Stimulated activated CD8-positive, alpha-beta memory T cell treated with anti-CD3 and anti-CD28 coated beads, Interleukin-12 subunit alpha, Interleukin-12 subunit beta, amount 100 ng/mL, for 24 hours (primary cell): ENCODE results near the gene RERE.
"Not testable (repeated sequence)": the region's sequence is repeated elsewhere in the genome, so short reads cannot be mapped to it uniquely, and the experiment has no call there.

Experiments used
- DNase-seq: peaks from one replicate; pipeline ENCODE4 v3.0.0-alpha.2; 2020; ENCODE audit errors: extremely low read depth

Gene RERE

GRCh38 chr1:8381618-8382017, 435.8 kb downstream of the RERE start:
- no peak for DNase-seq

DNA sequence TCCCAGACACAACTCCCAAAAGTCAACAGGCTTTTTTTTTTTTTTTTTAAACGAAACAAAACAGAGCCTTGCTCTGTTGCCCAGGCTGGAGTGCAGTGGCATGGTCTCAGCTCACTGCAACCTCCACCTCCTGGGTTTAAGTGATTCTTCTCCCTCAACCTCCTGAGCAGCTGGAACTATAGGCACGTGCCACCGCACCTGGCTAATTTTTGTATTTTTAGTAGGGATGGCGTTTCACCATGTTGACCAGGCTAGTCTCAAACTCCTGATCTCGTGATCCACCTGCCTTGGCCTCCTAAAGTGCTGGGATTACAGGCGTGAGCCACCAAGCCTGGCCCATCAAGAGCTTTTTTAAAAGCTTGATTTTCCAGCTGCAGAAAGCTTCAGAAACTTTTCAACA, 437.1 kb downstream of the RERE start:
- DNase-seq: not testable (repeated sequence)

DNA sequence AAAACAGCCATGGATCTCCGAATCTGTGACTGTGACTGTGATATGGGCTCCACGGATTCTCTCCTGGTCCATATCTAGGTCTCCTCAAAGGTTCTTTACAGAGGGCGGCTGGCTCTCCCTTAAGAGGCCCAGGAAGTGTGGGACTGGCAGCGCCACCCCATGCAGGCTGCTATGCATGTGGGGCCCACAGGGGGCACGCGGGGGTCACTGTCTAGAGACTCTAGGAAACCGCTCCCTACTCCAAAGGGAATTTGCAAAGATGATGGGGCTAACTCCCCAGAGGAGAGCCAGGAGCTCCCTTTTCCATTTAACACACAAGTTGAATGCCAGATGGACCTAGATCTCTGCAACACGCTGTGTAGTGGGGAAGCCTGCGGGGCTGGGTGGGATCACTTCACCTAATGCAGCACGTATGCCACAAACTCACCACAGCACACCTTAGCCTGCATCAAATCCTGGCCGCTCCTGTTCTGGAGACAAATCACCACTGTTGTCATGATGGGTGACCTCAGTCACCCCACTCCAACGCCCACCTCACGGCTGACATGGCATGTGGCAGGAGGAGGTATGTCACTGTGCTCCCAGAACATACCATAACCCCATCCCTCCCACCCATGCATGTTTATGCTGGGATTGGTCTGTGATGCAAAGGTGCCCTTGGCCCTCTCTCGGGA, 437.8 kb downstream of the RERE start:
- DNase-seq: no peak

- no peak for DNase-seq
Observed at GRCh38 chr1:8378981-8379470, 438.4 kb downstream of the RERE start.

DNA sequence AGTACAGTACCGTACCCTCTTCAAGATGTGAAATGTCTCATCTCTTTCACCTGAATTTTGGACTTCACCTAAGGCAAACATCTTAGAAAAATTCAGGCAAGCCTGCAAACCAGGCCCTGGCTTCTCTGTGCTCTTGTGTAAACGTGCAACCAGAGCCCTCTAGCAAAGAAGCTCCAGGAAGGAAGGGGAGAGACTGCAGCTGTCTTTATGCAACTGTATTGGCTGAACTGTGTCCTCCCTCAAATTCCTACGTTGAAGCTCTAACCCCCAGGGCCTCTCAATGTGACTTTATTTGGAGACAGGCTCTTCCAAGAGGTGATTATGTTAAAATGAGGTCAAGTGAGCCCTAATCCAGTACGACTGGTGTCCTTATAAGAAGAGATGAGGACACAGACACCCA, 439.3 kb downstream of the RERE start:
- DNase-seq: no peak

DNA sequence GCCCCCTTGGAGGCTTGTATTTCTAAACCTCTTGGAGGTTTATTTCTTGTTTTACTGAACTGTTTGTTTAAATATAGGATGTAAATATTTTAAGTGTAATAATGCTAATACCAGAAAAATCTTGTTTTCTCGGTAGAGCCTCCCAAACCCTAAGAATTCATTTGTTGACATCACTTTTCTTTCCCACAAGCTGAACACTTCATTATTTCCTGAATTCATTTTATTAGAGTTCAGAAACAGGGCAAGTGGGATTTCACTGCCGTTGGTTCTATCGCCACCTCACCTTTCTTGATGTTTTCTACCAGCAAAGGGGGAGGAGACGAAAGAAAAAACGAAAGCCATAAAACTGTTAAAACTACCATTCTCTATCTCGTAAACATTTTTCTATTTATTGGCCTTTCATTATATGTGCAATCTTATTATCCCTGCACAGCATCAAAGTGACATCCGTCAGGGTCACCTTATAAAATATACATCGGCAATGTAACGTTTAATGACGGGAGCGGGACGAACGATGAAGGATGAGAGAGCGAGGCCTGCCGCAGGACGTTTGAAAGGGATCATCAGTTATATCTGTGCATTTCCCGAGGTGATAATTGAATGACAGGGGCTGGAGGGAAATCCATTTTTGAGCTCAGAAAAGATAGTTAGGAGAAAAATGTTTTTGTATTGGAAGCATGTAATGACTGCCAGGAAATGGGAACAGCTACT, 440.0 kb downstream of the RERE start:
- no peak for DNase-seq

GRCh38 chr1:8376358-8376840, 441.0 kb downstream of the RERE start:
- no peak for DNase-seq

- no peak for DNase-seq
Observed at GRCh38 chr1:8374812-8375211, 442.6 kb downstream of the RERE start.

GRCh38 chr1:8374356-8374755, 443.1 kb downstream of the RERE start:
- no peak for DNase-seq

DNA sequence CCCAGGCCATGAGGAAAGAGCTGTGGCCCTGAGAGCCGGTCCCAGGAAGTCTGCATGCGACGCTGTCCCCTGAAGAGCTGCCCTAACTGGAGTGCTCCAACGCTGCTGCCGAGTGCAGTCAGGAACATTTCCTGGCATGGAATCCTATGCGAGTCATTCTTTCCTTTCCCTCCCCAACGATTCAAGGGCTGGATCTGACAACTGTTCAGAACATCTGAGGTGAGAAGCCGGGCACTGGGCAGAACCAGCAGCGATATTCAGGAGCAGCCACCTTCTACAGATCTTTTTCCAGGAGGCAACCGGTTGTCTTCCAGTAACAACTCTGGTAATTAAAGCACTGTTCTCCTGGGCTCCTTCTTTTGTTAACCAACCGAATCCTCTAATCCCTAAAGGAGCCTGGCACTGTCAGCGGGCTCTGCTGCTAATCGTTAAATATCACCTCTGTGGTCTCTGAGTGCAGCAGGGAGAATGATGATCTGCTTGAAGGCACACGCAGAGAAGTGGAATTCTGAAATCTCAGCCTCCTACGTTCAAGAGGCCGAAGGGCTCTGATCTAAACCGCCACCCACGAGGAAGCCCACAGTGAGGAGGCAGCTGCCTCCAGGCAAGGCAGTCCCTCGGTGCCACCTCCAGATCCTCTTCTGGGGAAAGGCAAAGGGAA, 443.7 kb downstream of the RERE start:
- no peak for DNase-seq

- DNase-seq: no peak
Observed at GRCh38 chr1:8373125-8373524, 444.3 kb downstream of the RERE start.

GRCh38 chr1:8371372-8371991, 446.0 kb downstream of the RERE start:
- DNase-seq: no peak

DNA sequence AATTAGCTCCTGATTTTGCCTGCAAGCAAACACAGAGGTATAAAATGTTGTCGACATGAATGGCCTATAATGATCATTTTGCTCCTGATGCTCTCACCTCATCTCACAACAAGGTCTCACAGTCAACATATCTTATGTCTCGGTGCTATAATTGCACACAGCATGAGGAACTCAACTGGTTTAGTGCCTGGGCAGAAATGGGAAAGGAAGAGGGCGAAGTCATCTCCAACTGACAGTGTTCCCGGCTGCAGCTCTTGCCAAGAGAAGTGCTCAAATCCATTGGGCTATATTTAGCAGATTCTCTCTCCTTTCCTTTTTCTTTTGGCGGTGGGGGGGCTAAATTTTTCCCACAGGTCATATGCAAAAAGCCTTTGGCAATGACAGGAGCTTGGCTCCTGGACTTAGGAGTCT, 446.5 kb downstream of the RERE start:
- DNase-seq: no peak

- DNase-seq: no peak
Observed at GRCh38 chr1:8370046-8370881, 447.2 kb downstream of the RERE start.

- DNase-seq: no peak
Observed at GRCh38 chr1:8368956-8369639, 448.3 kb downstream of the RERE start.

GRCh38 chr1:8367571-8368194, 449.8 kb downstream of the RERE start:
- DNase-seq: no peak

- DNase-seq: no peak
Observed at GRCh38 chr1:8365661-8366362, 451.6 kb downstream of the RERE start.

DNA sequence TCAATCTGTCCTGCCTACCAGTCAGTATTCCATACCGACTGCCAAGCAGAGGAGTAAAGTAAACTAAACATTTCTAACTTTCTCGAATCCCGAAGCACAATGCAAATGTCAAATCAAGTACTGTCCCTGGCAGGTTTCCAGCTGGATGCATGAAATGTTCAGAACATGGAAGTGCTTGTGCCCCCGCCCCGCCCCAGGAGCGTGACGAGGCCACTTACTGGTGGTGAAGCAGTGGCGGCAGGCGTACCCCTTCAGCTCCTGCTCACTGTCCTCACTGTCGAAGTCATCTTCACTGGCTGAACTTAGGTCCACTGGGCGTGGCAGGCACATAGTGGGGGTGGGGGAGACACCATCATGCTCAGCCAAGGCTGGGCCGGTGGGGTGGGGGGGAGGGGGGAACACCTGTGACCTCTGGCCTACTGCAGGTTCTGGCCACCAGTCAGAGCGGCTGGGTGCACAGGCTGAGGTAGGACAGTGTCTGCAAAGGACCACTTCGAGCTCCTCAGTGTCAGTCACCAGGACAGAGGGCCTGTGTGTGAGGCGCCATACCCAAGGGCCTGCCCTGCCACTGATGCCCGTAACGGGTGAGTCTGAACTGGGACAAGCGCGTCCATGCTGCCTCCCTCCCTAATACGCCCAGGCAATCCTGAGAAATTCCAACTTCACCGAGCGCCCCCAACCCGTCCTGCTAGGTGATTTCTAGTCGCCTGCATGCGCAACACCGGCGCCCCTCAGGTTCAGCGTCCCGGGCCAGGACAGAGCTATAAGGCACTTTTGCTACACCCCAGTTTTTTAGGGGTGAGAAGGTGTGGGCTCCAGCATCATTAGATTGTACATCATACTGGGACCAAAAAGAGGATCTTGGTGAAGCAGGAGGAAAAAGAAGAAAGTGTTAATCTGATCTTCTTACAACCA, 452.7 kb downstream of the RERE start:
- DNase-seq: no peak
